Left renal pelvis (tissue), 4 donors: ENCODE measurements around the gene ITPKB. TPM values are rescaled to one million over a fixed set of nuclear protein-coding genes. Genes with fewer than 3 reads are reported as not detected.

ENCODE experiments used
- DNase-seq, 4 donors: peaks; one replicate each; pipeline ENCODE4 v3.0.0-alpha.2; 2013; ENCODE audit warnings: low read depth in 4 of 4, low spot score in 3 of 4
- polyA plus RNA-seq, 4 donors: library from polyadenylated mRNA; unstranded; fragments of 120-200 nt; gene quantifications; one replicate each; pipeline ENCODE4 v1.2.1, GENCODE V29; 2013; ENCODE audit not compliant: insufficient read length in 4 of 4

The ITPKB gene
- polyA plus RNA-seq, 4 donors: 22.5 to 26.3 (median 23.4) TPM

GRCh38 chr1:226688056-226688748 lies 50.9 kb downstream of the ITPKB start:
- DNase-seq: no peak

- DNase-seq: no peak
Measured at GRCh38 chr1:226687426-226687825, 51.7 kb downstream of the ITPKB start.

- DNase-seq: no peak
Measured at GRCh38 chr1:226686440-226687425, 52.3 kb downstream of the ITPKB start.

GRCh38 chr1:226685196-226685820 lies 53.8 kb downstream of the ITPKB start:
- DNase-seq: no peak

- DNase-seq: no peak
Measured at GRCh38 chr1:226684026-226684425, 55.1 kb downstream of the ITPKB start.

- DNase-seq: no peak
Measured at GRCh38 chr1:226682871-226683814, 55.9 kb downstream of the ITPKB start.

- no peak for DNase-seq
Measured at GRCh38 chr1:226681652-226682493, 57.2 kb downstream of the ITPKB start.

- no peak for DNase-seq
Measured at GRCh38 chr1:226680653-226681052, 58.4 kb downstream of the ITPKB start.

GRCh38 chr1:226679853-226680516 lies 59.1 kb downstream of the ITPKB start:
- peak; percentile 61 to 77 (median 68) for DNase-seq

GRCh38 chr1:226679262-226679661 lies 59.8 kb downstream of the ITPKB start:
- DNase-seq: no peak

- no peak for DNase-seq
Measured at GRCh38 chr1:226678701-226679100, 60.4 kb downstream of the ITPKB start.

- no peak for DNase-seq
Measured at GRCh38 chr1:226678251-226678650, 60.8 kb downstream of the ITPKB start.

GRCh38 chr1:226677027-226678020 lies 61.8 kb downstream of the ITPKB start:
- DNase-seq: no peak

GRCh38 chr1:226676381-226676780 lies 62.7 kb downstream of the ITPKB start:
- no peak for DNase-seq

- no peak for DNase-seq
Measured at GRCh38 chr1:226675715-226676357, 63.2 kb downstream of the ITPKB start.

- no peak for DNase-seq
Measured at GRCh38 chr1:226674892-226675714, 64.0 kb downstream of the ITPKB start.
